ENCODE results near the gene SPRY4. TPM values are rescaled to one million over a fixed set of nuclear protein-coding genes. Genes with fewer than 3 reads are reported as not detected.

SPRY4 gene
- total RNA-seq, 1 donor from 2014 or later, result 14.8 TPM

- no peak overlapping the region for H3K4me3 Mint-ChIP-seq (ENCODE audit: low read depth)
- H3K27me3 Mint-ChIP-seq, result no peaks in the 10 kb centered on the region
- TF ChIP-seq CTCF (IDR thresholded peaks at IDR 0.05; ENCODE audit: unreplicated experiment), result no peak
- H3K36me3 Mint-ChIP-seq (ENCODE audit: insufficient read depth), result peaks cover 2% of the 10 kb centered on the region
- DNase-seq (ENCODE audit: low spot score, unreplicated experiment), result no peak
- H3K4me1 Mint-ChIP-seq (ENCODE audit: low read depth), result peaks cover 40% of the 10 kb centered on the region
- H3K9me3 Mint-ChIP-seq (ENCODE audit: low read depth), result no peaks in the 10 kb centered on the region
- no peak overlapping the region for H3K27ac Mint-ChIP-seq
These were observed 5.0 kb downstream of the SPRY4 start for GRCh38 chr5:142319560-142320429.

- Mint-ChIP-seq H3K36me3 (ENCODE audit: insufficient read depth) (peaks cover 3% of the 10 kb centered on the region), H3K4me1 (ENCODE audit: low read depth) (peaks cover 40% of the 10 kb centered on the region), H3K9me3 (ENCODE audit: low read depth) (no peaks in the 10 kb centered on the region), H3K4me3 (ENCODE audit: low read depth) (no peak overlapping the region), H3K27ac (no peak overlapping the region), H3K27me3 (no peaks in the 10 kb centered on the region)
- no peak for DNase-seq (ENCODE audit: low spot score, unreplicated experiment)
- no peak for TF ChIP-seq CTCF (IDR thresholded peaks at IDR 0.05; ENCODE audit: unreplicated experiment)
These were observed 5.7 kb downstream of the SPRY4 start for GRCh38 chr5:142319105-142319504.

- no peaks in the 10 kb centered on the region for H3K27me3 Mint-ChIP-seq
- no peak overlapping the region for H3K4me3 Mint-ChIP-seq (ENCODE audit: low read depth)
- no peak overlapping the region for H3K27ac Mint-ChIP-seq
These were observed 7.1 kb downstream of the SPRY4 start for GRCh38 chr5:142317753-142318152.

GRCh38 chr5:142317173-142317572, 7.6 kb downstream of the SPRY4 start:
- no peaks in the 10 kb centered on the region for H3K27me3 Mint-ChIP-seq
- TF ChIP-seq CTCF (IDR thresholded peaks at IDR 0.05; ENCODE audit: unreplicated experiment), result no peak
- H3K36me3 Mint-ChIP-seq (ENCODE audit: insufficient read depth), result peaks cover 6% of the 10 kb centered on the region
- no peak overlapping the region for H3K4me3 Mint-ChIP-seq (ENCODE audit: low read depth)
- no peak overlapping the region for H3K27ac Mint-ChIP-seq
- no peaks in the 10 kb centered on the region for H3K9me3 Mint-ChIP-seq (ENCODE audit: low read depth)
- no peak for DNase-seq (ENCODE audit: low spot score, unreplicated experiment)
- H3K4me1 Mint-ChIP-seq (ENCODE audit: low read depth), result peaks cover 29% of the 10 kb centered on the region

More at GRCh38 chr5:142317753-142318152, 7.1 kb downstream of the SPRY4 start:
- TF ChIP-seq CTCF (IDR thresholded peaks at IDR 0.05; ENCODE audit: unreplicated experiment), result peak; percentile 20
- peaks cover 28% of the 10 kb centered on the region for H3K4me1 Mint-ChIP-seq (ENCODE audit: low read depth)
- peaks cover 6% of the 10 kb centered on the region for H3K36me3 Mint-ChIP-seq (ENCODE audit: insufficient read depth)
- no peaks in the 10 kb centered on the region for H3K9me3 Mint-ChIP-seq (ENCODE audit: low read depth)
- DNase-seq (ENCODE audit: low spot score, unreplicated experiment), result no peak

- no peak for DNase-seq (ENCODE audit: low spot score, unreplicated experiment)
- no peak overlapping the region for H3K27ac Mint-ChIP-seq
- peaks cover 6% of the 10 kb centered on the region for H3K36me3 Mint-ChIP-seq (ENCODE audit: insufficient read depth)
- H3K9me3 Mint-ChIP-seq (ENCODE audit: low read depth), result no peaks in the 10 kb centered on the region
- H3K4me1 Mint-ChIP-seq (ENCODE audit: low read depth), result peaks cover 31% of the 10 kb centered on the region
- H3K27me3 Mint-ChIP-seq, result no peaks in the 10 kb centered on the region
- no peak overlapping the region for H3K4me3 Mint-ChIP-seq (ENCODE audit: low read depth)
- TF ChIP-seq CTCF (IDR thresholded peaks at IDR 0.05; ENCODE audit: unreplicated experiment), result no peak
These were observed 8.1 kb downstream of the SPRY4 start for GRCh38 chr5:142316681-142317080.

Data from progenitor cell of endocrine pancreas (in vitro differentiated cells).